Right cardiac atrium (tissue), 5 donors: Measurements from ENCODE around the gene PTPRN2. TPM values are rescaled to one million over a fixed set of nuclear protein-coding genes. Genes with fewer than 3 reads are reported as not detected.

Experiments used
- ATAC-seq, 2 donors: fragments of 200-7000 bp; cut with Tn5 transposase; one replicate each; pipeline versions ENCODE4 v1.8.0 to v1.9.1; 2020; ENCODE audit warnings: moderate library complexity in 2 of 2, mild to moderate bottlenecking in 1 of 2
- DNase-seq, 3 donors: peaks; one replicate each; pipeline ENCODE4 v3.0.0-alpha.2; 2020
- H3K27ac ChIP-seq: one replicate; pipeline ENCODE4 v1.5.1; 2013; ENCODE audit warnings: mild to moderate bottlenecking, low read length, control low read depth, moderate library complexity
- H3K27me3 ChIP-seq: one replicate; pipeline ENCODE4 v1.6.1; 2013; ENCODE audit not compliant: control insufficient read depth, insufficient read depth
- H3K4me1 ChIP-seq: one replicate; pipeline ENCODE4 v1.6.1; 2013; ENCODE audit warnings: low read length; ENCODE audit not compliant: control insufficient read depth, insufficient read depth
- H3K4me3 ChIP-seq: one replicate; pipeline ENCODE4 v1.5.1; 2013; ENCODE audit warnings: low read length, control low read depth
- H3K9me3 ChIP-seq: one replicate; pipeline ENCODE4 v1.6.1; 2013; ENCODE audit warnings: low read length; ENCODE audit not compliant: control insufficient read depth
- WGBS: extraction: QIAGEN DNeasy Blood & Tissue Kit; methylation state at CpG from one replicate; pipeline ENCODE4 v1.1.7; 2013; 5-methylcytosine and 5-hydroxymethylcytosine counted together
- intact Hi-C, 4 donors: fragments of 100-400 bp; cut with DNase I; formaldehyde crosslinking; loops; one replicate each; pipeline versions ENCODE4 v1.11.0 to v1.14.0; 2022 to 2023
- polyA plus RNA-seq: library from polyadenylated mRNA; stranded (reverse); fragments of 200-250 nt; gene quantifications from one replicate; pipeline ENCODE4 v1.2.3, GENCODE V29; 2013
- total RNA-seq, 4 donors: library from RNA; stranded (reverse); fragmentation: NEBNext Ultra II Directional; extraction: Animal tissue kit (Norgen Biotek cat#: 25700); gene quantifications; one replicate each; pipeline ENCODE4 v1.2.1, GENCODE V29; 2021
- donor health status: healthy with polysubstance abuse.
- donor health status: DM: no; HTN: yes; CAD: no.
- donor health status: DM: no; HTN: no; CAD: no.
- donor health status: DM: no; HTN: yes; CAD: no; lungs with severe emphysema.
- donor health status: DM: yes; HTN: yes; CAD: no.

PTPRN2 gene
- total and polyA plus RNA-seq, 5 donors = 1.5 to 3.9 (median 1.9) TPM

DNA sequence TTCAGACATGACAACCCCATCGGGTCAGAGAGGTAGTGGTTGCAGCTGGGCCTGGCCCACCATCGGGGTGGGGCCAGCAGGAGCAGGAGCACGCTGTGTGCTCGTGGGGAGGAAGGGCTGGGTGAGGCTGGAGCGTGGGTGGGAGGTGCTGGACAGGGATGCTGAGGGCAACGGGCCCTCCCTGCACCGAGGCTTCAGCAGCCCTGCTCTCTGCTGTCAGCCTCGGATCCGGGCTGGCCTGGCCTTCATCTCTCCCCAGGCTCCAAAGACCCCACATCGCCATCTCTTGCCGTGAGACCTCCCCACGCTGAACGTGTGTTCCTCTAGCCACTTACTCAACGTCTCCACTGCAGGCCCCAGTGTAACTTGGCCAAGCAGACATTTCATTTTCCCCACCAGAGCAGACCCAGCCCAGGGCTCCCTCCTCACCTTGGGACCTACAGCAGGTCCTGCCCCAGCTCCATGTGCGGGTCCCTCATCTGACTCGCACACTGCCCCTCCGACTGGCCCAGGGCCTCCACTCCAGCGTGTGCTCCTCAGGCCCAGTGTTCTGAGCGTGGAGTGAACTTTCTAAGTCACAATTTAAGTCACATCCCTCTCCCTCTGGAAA is 788.4 kb downstream of the PTPRN2 start:
- WGBS = 80% methylated on average over 19 of the region's 19 CpGs
- intact Hi-C loops = no loop called here
- ATAC-seq (peak in 1 of 2 donors; percentile 16), DNase-seq (peak in 1 of 3 donors; percentile 36)
- no peak overlapping the region for H3K4me3 ChIP-seq
- H3K4me1 ChIP-seq = no peaks in the 10 kb centered on the region
- H3K9me3 ChIP-seq = no peaks in the 10 kb centered on the region
- no peak overlapping the region for H3K27ac ChIP-seq
- no peaks in the 10 kb centered on the region for H3K27me3 ChIP-seq

GRCh38 chr7:157797361-157797760 is 790.3 kb downstream of the PTPRN2 start:
- no peak for ATAC-seq
- Histone ChIP-seq H3K27me3 (no peaks in the 10 kb centered on the region), H3K4me1 (no peaks in the 10 kb centered on the region), H3K4me3 (no peak overlapping the region), H3K27ac (no peak overlapping the region), H3K9me3 (no peaks in the 10 kb centered on the region)
- WGBS = 63% methylated on average over 12 of the region's 12 CpGs
- intact Hi-C loops = no loop called here
- DNase-seq = peak in 1 of 3 donors; percentile 4

DNA sequence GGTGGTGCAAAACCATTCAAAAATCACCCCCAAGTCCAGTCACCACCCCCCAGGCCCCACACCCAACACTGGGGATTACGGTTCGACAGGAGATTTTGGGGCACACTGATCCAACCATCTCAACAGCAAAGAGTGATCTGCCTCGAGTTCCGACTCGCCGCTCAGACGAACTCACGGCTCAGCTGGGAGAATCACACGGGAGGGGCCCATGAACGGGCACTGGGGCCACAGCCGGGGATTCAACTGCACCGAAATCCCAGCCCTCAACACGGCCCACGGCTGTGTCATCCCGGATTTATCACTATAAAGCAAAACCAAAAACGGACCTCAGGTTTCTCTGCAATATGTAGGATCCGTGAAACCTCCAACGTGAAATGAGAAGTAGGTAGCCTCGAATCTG is 790.8 kb downstream of the PTPRN2 start:
- intact Hi-C loops = no loop called here
- H3K27me3 ChIP-seq = no peaks in the 10 kb centered on the region
- H3K4me1 ChIP-seq = no peaks in the 10 kb centered on the region
- ATAC-seq (no peak), DNase-seq (peak in 1 of 3 donors; percentile 16)
- H3K9me3 ChIP-seq = no peaks in the 10 kb centered on the region
- WGBS = 88% methylated on average over 19 of the region's 19 CpGs
- H3K4me3 ChIP-seq = no peak overlapping the region
- H3K27ac ChIP-seq = no peak overlapping the region

GRCh38 chr7:157795643-157796042 is 792.0 kb downstream of the PTPRN2 start:
- Histone ChIP-seq H3K27me3 (no peaks in the 10 kb centered on the region), H3K27ac (no peak overlapping the region), H3K4me1 (no peaks in the 10 kb centered on the region), H3K4me3 (no peak overlapping the region), H3K9me3 (no peaks in the 10 kb centered on the region)
- peak in 1 of 3 donors; percentile 14 for DNase-seq
- 84% methylated on average over 13 of the region's 13 CpGs for WGBS
- no peak for ATAC-seq
- intact Hi-C loops = no loop called here

- peak in 1 of 3 donors; percentile 24 for DNase-seq
- H3K27me3 ChIP-seq = no peaks in the 10 kb centered on the region
- ATAC-seq = no peak
- intact Hi-C loops = no loop called here
- no peak overlapping the region for H3K27ac ChIP-seq
- H3K9me3 ChIP-seq = no peaks in the 10 kb centered on the region
- no peak overlapping the region for H3K4me3 ChIP-seq
- H3K4me1 ChIP-seq = no peaks in the 10 kb centered on the region
- WGBS = 59% methylated on average over 5 of the region's 5 CpGs
These were observed 792.4 kb downstream of the PTPRN2 start for GRCh38 chr7:157795199-157795598.

- WGBS = 77% methylated on average over 4 of the region's 4 CpGs
- ATAC-seq = no peak
- H3K27ac ChIP-seq = no peak overlapping the region
- no peaks in the 10 kb centered on the region for H3K9me3 ChIP-seq
- no peaks in the 10 kb centered on the region for H3K27me3 ChIP-seq
- no peaks in the 10 kb centered on the region for H3K4me1 ChIP-seq
- DNase-seq = no peak
- H3K4me3 ChIP-seq = no peak overlapping the region
- intact Hi-C loops = no loop called here
These were observed 792.9 kb downstream of the PTPRN2 start for GRCh38 chr7:157794746-157795065.

- Histone ChIP-seq H3K9me3 (no peaks in the 10 kb centered on the region), H3K4me1 (no peaks in the 10 kb centered on the region), H3K27me3 (no peaks in the 10 kb centered on the region), H3K27ac (no peak overlapping the region), H3K4me3 (no peak overlapping the region)
- intact Hi-C loops = no loop called here
- DNase-seq (peak in 1 of 3 donors; percentile 36), ATAC-seq (no peak)
- WGBS = 73% methylated on average over 39 of the region's 39 CpGs
These were observed 793.5 kb downstream of the PTPRN2 start for GRCh38 chr7:157793973-157794745.

DNA sequence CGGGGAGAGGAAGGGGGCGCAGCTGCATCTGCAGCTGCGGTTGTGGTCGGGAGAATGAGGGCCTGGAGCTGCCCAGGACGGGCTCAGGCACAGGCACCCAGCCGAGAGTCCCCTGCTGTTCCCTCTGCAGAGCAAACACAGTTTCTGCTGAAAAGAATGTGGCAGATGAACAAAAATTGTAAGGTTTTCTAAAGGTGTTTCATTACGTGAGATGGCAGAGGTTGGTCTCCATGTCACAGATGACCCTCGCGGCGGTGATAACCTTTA is 794.6 kb downstream of the PTPRN2 start:
- peak in 1 of 3 donors; percentile 6 for DNase-seq
- H3K27me3 ChIP-seq = no peaks in the 10 kb centered on the region
- no peak overlapping the region for H3K4me3 ChIP-seq
- no peak overlapping the region for H3K27ac ChIP-seq
- WGBS = 66% methylated on average over 10 of the region's 10 CpGs
- ATAC-seq = no peak
- H3K9me3 ChIP-seq = no peaks in the 10 kb centered on the region
- intact Hi-C loops = no loop called here
- H3K4me1 ChIP-seq = no peaks in the 10 kb centered on the region

DNA sequence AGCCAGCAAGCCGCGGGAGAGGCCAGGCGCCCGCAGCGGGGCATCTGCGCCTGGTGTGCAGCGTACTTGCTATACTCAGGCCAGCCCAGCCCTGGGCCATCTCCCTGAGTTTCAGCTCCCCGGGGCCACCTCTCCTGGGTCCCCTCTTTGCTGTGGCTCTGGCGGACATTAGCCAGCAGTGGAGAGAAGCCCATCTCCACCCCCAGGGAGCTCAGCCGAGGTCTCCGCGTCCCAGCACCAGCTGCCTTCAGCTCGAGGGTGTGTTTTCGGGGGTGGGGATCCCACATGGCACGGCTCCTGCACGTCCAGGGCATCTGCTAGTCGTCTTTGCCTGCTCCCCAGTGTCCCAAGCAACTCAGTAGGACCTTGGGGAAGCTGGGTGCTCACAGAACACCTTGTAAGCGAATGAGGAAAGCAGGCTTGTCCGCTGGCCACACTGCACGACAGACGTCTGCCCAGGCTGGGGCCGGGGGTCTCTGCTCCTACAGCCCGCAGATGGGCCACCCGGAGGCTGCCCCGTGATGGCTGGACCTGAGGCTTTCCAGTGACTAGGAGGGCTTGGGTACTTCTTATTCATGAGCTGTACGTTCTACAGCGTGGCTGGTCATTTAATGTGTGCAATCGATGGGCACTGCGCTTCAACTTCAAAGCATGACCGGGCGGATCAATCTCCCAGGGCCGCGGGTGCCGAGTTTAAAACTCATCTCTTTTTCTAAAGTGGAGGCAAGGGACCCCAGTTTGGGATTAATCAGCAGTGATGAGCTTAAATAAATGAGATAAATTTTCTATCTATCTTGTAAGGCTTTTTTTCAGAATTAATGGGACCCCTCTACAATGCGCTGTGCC is 795.2 kb downstream of the PTPRN2 start:
- DNase-seq (peak in 1 of 3 donors; percentile 35), ATAC-seq (no peak)
- H3K27ac ChIP-seq = no peak overlapping the region
- 81% methylated on average over 35 of the region's 35 CpGs for WGBS
- no peaks in the 10 kb centered on the region for H3K4me1 ChIP-seq
- H3K9me3 ChIP-seq = no peaks in the 10 kb centered on the region
- intact Hi-C loops = no loop called here
- H3K27me3 ChIP-seq = no peaks in the 10 kb centered on the region
- H3K4me3 ChIP-seq = no peak overlapping the region

DNA sequence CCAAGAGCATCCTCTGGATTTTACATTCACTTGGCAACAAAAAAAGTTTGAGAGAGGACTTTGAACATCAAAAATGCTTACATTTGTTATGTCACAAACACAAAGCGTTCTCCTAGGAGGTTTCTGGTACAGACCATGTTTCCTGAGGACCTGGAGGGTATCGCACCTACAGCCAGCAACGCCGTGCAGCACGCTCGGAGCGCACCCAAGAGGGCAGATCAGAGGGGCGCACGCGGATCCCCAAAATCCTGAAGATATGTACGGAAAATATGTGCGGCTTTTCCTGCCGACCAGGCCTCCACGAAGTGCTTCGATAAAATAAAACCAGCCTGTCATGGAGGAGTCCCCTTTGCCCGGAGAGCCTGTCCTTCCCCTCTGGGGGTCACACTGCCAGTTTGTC is 796.0 kb downstream of the PTPRN2 start:
- no peak overlapping the region for H3K27ac ChIP-seq
- intact Hi-C loops = no loop called here
- no peaks in the 10 kb centered on the region for H3K27me3 ChIP-seq
- H3K4me3 ChIP-seq = no peak overlapping the region
- 90% methylated on average over 16 of the region's 16 CpGs for WGBS
- DNase-seq (peak in 1 of 3 donors; percentile 24), ATAC-seq (no peak)
- no peaks in the 10 kb centered on the region for H3K9me3 ChIP-seq
- no peaks in the 10 kb centered on the region for H3K4me1 ChIP-seq

- WGBS = 89% methylated on average over 23 of the region's 23 CpGs
These were observed 796.4 kb downstream of the PTPRN2 start for GRCh38 chr7:157791261-157791660.

More at GRCh38 chr7:157791261-157791660, 796.4 kb downstream of the PTPRN2 start:
- DNase-seq (peak in 1 of 3 donors; percentile 21), ATAC-seq (no peak)
- no peaks in the 10 kb centered on the region for H3K9me3 ChIP-seq
- intact Hi-C loops = no loop called here
- H3K27me3 ChIP-seq = no peaks in the 10 kb centered on the region
- H3K4me1 ChIP-seq = no peaks in the 10 kb centered on the region
- no peak overlapping the region for H3K27ac ChIP-seq
- no peak overlapping the region for H3K4me3 ChIP-seq
